K562 (cell line): Measurements from ENCODE around the gene GLTP. TPM values are rescaled to one million over a fixed set of nuclear protein-coding genes. Genes with fewer than 3 reads are reported as not detected.

ENCODE experiments used
- AFF1 ChIP-seq, 2 experiments: fragments of 450-650 bp; IDR thresholded peaks; 2 replicates each; pipeline ENCODE4 v1.6.1; 2018; ENCODE audit warnings: mild to moderate bottlenecking in 2 of 2, low read depth in 1 of 2; ENCODE audit not compliant: partially characterized antibody in 2 of 2
- E2F5 ChIP-seq: sonication (generic); formaldehyde crosslinking; IDR thresholded peaks from 2 replicates; pipeline ENCODE4 v1.8.0; 2022; ENCODE audit warnings: mild to moderate bottlenecking, missing genetic modification reagents
- ESRRB ChIP-seq: fragments of 250-450 bp; sonication (Bioruptor Pico); IDR thresholded peaks from 2 replicates; pipeline ENCODE4 v1.5.0; 2020; ENCODE audit warnings: mild to moderate bottlenecking, moderate library complexity, borderline replicate concordance
- HINFP ChIP-seq: fragments of 450-650 bp; conservative IDR thresholded peaks from 2 replicates; pipeline ENCODE4 v1.6.1; 2016; ENCODE audit warnings: missing genetic modification characterization, low read depth, mild to moderate bottlenecking, control low read depth, missing compliant biosample characterization
- LCOR ChIP-seq: sonication (generic); formaldehyde crosslinking; IDR thresholded peaks from 2 replicates; pipeline ENCODE4 v1.8.0; 2022; ENCODE audit warnings: mild to moderate bottlenecking, missing genetic modification reagents
- NR1H2 ChIP-seq: sonication (generic); formaldehyde crosslinking; IDR thresholded peaks from 2 replicates; pipeline ENCODE4 v1.4.0; 2020; ENCODE audit warnings: mild to moderate bottlenecking, missing genetic modification reagents
- PATZ1 ChIP-seq: fragments of 250-450 bp; sonication (Bioruptor Pico); IDR thresholded peaks from 2 replicates; pipeline ENCODE4 v1.5.0; 2020; ENCODE audit warnings: mild to moderate bottlenecking, borderline replicate concordance
- POLR2AphosphoS2 ChIP-seq: IDR thresholded peaks from 2 replicates; pipeline ENCODE4 v1.6.1; 2012; ENCODE audit warnings: low read length, improper control_type of control experiment
- ZBTB49 ChIP-seq: sonication (generic); formaldehyde crosslinking; IDR thresholded peaks from 2 replicates; pipeline ENCODE4 v1.8.0; 2022; ENCODE audit warnings: missing genetic modification reagents, mild to moderate bottlenecking, borderline replicate concordance
- ZFP36 ChIP-seq: fragments of 150-350 bp; IDR thresholded peaks from 2 replicates; pipeline ENCODE4 v1.6.1; 2018; ENCODE audit warnings: low read length, low read depth; ENCODE audit not compliant: partially characterized antibody
- ZNF140 ChIP-seq: fragments of 250-450 bp; sonication (Bioruptor Pico); IDR thresholded peaks from 2 replicates; pipeline ENCODE4 v1.8.0; 2021; ENCODE audit warnings: moderate library complexity, mild to moderate bottlenecking, inconsistent platforms
- ZNF431 ChIP-seq: sonication (generic); formaldehyde crosslinking; IDR thresholded peaks from 2 replicates; pipeline ENCODE4 v1.8.0; 2022; ENCODE audit warnings: mild to moderate bottlenecking, missing genetic modification reagents
- ZNF76 ChIP-seq: fragments of 250-450 bp; sonication (Bioruptor Pico); IDR thresholded peaks from 2 replicates; pipeline ENCODE4 v1.4.0; 2020; ENCODE audit warnings: mild to moderate bottlenecking, moderate library complexity, borderline replicate concordance
- ZSCAN29 ChIP-seq: fragments of 450-650 bp; IDR thresholded peaks from 2 replicates; pipeline ENCODE4 v1.6.1; 2017
- polyA plus RNA-seq, 8 experiments: library from polyadenylated mRNA; depleted of rRNA in 4 of 8; stranded (reverse) in 5 of 8; unstranded in 3 of 8; fragments of >200 nt; fragmentation: Nextera tagmentation in 2 of 8; fragmentation: Illumina TruSeq in 1 of 8; extraction: Ambion mirVana in 2 of 8; extraction: Trizol in 1 of 8; gene quantifications; 2 replicates each; pipeline versions ENCODE4 v1.2.1 to v1.2.3, GENCODE V29; 2011 to 2014; ENCODE audit warnings: inconsistent platforms in 1 of 8, missing spikeins in 1 of 8
- total RNA-seq, 7 experiments: library from RNA; depleted of rRNA in 6 of 7; stranded (reverse); fragments of >200 nt in 6 of 7; fragmentation: Illumina TruSeq in 2 of 7; extraction: Trizol in 2 of 7; gene quantifications; 2 replicates each; pipeline versions ENCODE4 v1.2.1 to v1.2.3, GENCODE V29; 2011 to 2021; ENCODE audit warnings: low replicate concordance in 1 of 7

Gene GLTP
- total and polyA plus RNA-seq, 9 of the 15 experiments (the other 6 are each of a cell fraction or from before 2014, with no cell fraction given): 4.4 to 8.3 (median 6.1) TPM

- no peak for TF ChIP-seq E2F5
- TF ChIP-seq ZSCAN29: no peak
- TF ChIP-seq ZNF140 (CRISPR knock-in tag): no peak
- TF ChIP-seq PATZ1 (CRISPR knock-in tag): no peak
- TF ChIP-seq ZFP36: no peak
- no peak for TF ChIP-seq LCOR
- TF ChIP-seq ZNF76 (CRISPR knock-in tag): no peak
- no peak for TF ChIP-seq AFF1 (IDR thresholded peaks at IDR 0.05; ENCODE audit: low read depth in 1 of 2, partially characterized antibody in 2 of 2)
- TF ChIP-seq ZBTB49 (CRISPR knock-in tag): no peak
- TF ChIP-seq POLR2AphosphoS2: no peak
- TF ChIP-seq ESRRB (CRISPR knock-in tag): no peak
- no peak for TF ChIP-seq NR1H2 (CRISPR knock-in tag)
- TF ChIP-seq ZNF431 (CRISPR knock-in tag): no peak
- no peak for TF ChIP-seq HINFP (tag)
Measured at GRCh38 chr12:109888179-109889020, 8.1 kb upstream of the GLTP start (continued).
